ENCODE data around the gene SNCB.

DNA sequence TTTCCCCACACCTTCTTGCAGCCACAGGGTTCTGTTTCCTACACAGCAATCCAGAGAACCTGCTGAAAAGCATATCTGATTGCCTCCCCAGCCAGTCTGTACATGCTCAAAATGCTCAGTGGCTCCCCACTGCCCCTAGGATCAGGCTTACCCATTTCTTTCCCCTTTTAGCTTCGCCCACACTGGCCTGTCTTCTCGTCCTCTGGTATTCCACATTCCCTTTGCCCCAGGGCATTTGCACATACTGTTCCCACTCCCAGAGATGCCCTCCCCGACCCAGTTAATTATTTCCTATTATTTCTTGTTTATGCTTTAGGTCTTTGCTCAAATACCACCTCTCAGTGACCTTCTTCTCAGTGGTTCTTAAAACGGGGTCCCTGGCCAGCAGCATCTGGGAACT lies 10.3 kb upstream of the SNCB start:
- TF ChIP-seq, protein P1, sequence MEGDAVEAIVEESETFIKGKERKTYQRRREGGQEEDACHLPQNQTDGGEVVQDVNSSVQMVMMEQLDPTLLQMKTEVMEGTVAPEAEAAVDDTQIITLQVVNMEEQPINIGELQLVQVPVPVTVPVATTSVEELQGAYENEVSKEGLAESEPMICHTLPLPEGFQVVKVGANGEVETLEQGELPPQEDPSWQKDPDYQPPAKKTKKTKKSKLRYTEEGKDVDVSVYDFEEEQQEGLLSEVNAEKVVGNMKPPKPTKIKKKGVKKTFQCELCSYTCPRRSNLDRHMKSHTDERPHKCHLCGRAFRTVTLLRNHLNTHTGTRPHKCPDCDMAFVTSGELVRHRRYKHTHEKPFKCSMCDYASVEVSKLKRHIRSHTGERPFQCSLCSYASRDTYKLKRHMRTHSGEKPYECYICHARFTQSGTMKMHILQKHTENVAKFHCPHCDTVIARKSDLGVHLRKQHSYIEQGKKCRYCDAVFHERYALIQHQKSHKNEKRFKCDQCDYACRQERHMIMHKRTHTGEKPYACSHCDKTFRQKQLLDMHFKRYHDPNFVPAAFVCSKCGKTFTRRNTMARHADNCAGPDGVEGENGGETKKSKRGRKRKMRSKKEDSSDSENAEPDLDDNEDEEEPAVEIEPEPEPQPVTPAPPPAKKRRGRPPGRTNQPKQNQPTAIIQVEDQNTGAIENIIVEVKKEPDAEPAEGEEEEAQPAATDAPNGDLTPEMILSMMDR (IDR thresholded peaks at IDR 0.05): no peak
- TF ChIP-seq POLR2A (IDR thresholded peaks at IDR 0.05): no peak
